ENCODE data around the gene CUL2. TPM values are rescaled to one million over a fixed set of nuclear protein-coding genes. Genes with fewer than 3 reads are reported as not detected.
"Not testable (repeated sequence)": the region's sequence is repeated elsewhere in the genome, so short reads cannot be mapped to it uniquely, and the experiment has no call there.

CUL2 gene
- total and polyA plus RNA-seq, 2 of the 4 experiments (the other 2 are of a cell fraction), result 18.9 to 36.6 TPM

DNA sequence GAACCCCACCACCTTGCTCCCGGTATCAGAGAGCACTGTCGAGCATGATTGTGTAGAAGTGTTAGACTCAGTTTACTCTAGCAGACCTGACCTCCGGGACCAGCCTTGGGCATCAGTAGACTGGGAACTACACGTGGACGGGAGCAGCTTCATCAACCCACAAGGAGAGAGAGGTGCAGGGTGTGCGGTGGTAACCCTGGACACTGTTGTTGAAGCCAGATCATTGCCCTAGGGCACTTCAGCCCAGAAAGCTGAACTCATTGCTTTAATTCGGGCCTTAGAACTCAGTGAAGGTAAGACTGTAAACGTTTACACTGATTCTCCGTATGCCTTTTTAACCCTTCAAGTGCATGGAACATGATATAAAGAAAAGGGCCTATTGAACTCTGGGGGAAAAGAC is 117.0 kb downstream of the CUL2 start:
- H3K9ac ChIP-seq (ENCODE audit: low read depth, low read length); H4K5ac ChIP-seq (ENCODE audit: low read depth, low read length); H2BK5ac ChIP-seq (ENCODE audit: low read depth, low read length, poor library complexity, severe bottlenecking); H3K27ac ChIP-seq (ENCODE audit: insufficient read depth, low read length); H3K9me3 ChIP-seq (ENCODE audit: control insufficient read depth, insufficient read depth, low read length); H4K20me1 ChIP-seq (ENCODE audit: insufficient read depth, low read length); H3K4ac ChIP-seq (ENCODE audit: low read depth, low read length); H4K91ac ChIP-seq (ENCODE audit: insufficient read depth, low read depth, low read length); H4K8ac ChIP-seq (ENCODE audit: low read depth in 2 of 2, low read length in 2 of 2); H3K14ac ChIP-seq (replicated peaks; ENCODE audit: low read depth, low read length); POLR2A ChIA-PET (ENCODE audit: unreplicated experiment); H2AK5ac ChIP-seq (ENCODE audit: low read depth, low read length); dilution Hi-C loops (cut with HindIII; ENCODE audit: low sequenced_read_pairs, unreplicated experiment); H3K18ac ChIP-seq (ENCODE audit: low read depth, low read length); intact Hi-C loops (cut with micrococcal nuclease); CTCF ChIA-PET; H2AK9ac ChIP-seq (replicated peaks; ENCODE audit: low read depth, low read length, poor library complexity); H3K36me3 ChIP-seq (ENCODE audit: control insufficient read depth, insufficient read depth, low read length); in situ Hi-C loops (cut with MboI; ENCODE audit: low sequenced_read_pairs); DNase-seq; H3K23ac ChIP-seq (ENCODE audit: low read depth, low read length); H2BK120ac ChIP-seq (ENCODE audit: low read depth, low read length); ATAC-seq (ENCODE audit: low read depth); H3K79me1 ChIP-seq (ENCODE audit: low read depth in 1 of 2, low read length in 2 of 2); H3K4me2 ChIP-seq (ENCODE audit: low read depth, low read length); H2BK20ac ChIP-seq (ENCODE audit: low read depth, low read length); H3K4me3 ChIP-seq (ENCODE audit: insufficient read depth, low read depth, low read length); BruUV-seq (replicated peaks); H2AFZ ChIP-seq (replicated peaks; ENCODE audit: low read length, poor library complexity); H2BK15ac ChIP-seq (ENCODE audit: low read depth, low read length); H3K4me1 ChIP-seq (ENCODE audit: control insufficient read depth, insufficient read depth, low read length); H3K9me1 ChIP-seq (ENCODE audit: insufficient read depth, low read length); H3K56ac ChIP-seq (ENCODE audit: extremely low read depth, insufficient read depth, low read length): not testable (repeated sequence)
- H3K27me3 ChIP-seq (ENCODE audit: control insufficient read depth, insufficient read depth, low read length), result peaks cover 17% of the 10 kb centered on the region
- WGBS, 2 experiments (ENCODE audit: extremely low coverage in 2 of 2, insufficient read length in 1 of 2), result no CpG with 5 or more reads among the region's 9 CpGs

DNA sequence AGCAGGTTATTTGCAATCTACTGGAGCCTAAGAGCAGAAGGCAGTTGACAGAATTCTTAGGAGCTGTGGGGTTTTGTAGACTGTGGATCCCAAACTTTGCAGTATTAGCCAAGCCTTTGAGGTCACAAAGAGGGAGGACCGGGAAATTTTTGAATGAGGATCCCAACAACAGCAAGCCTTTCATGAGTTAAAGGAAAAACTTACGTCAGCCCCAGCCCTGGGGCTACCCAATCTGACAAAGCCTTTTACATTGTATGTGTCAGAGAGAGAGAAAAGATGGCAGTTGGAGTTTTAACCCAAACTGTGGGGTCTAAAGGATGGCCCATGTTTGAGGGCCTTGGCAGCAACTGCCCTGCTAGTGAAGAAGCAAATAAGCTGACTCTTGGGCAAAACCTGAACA is 117.5 kb downstream of the CUL2 start:
- H2AK5ac ChIP-seq (ENCODE audit: low read depth, low read length); DNase-seq; ATAC-seq (ENCODE audit: low read depth); H3K18ac ChIP-seq (ENCODE audit: low read depth, low read length); BruUV-seq (replicated peaks); H4K20me1 ChIP-seq (ENCODE audit: insufficient read depth, low read length); H4K5ac ChIP-seq (ENCODE audit: low read depth, low read length); H2BK20ac ChIP-seq (ENCODE audit: low read depth, low read length); H3K4me3 ChIP-seq (ENCODE audit: insufficient read depth, low read depth, low read length); H2AK9ac ChIP-seq (replicated peaks; ENCODE audit: low read depth, low read length, poor library complexity); H3K4ac ChIP-seq (ENCODE audit: low read depth, low read length); dilution Hi-C loops (cut with HindIII; ENCODE audit: low sequenced_read_pairs, unreplicated experiment); H3K36me3 ChIP-seq (ENCODE audit: control insufficient read depth, insufficient read depth, low read length); H2AFZ ChIP-seq (replicated peaks; ENCODE audit: low read length, poor library complexity); CTCF ChIA-PET; H3K79me1 ChIP-seq (ENCODE audit: low read depth in 1 of 2, low read length in 2 of 2); intact Hi-C loops (cut with micrococcal nuclease); H4K91ac ChIP-seq (ENCODE audit: insufficient read depth, low read depth, low read length); H3K14ac ChIP-seq (replicated peaks; ENCODE audit: low read depth, low read length); POLR2A ChIA-PET (ENCODE audit: unreplicated experiment); in situ Hi-C loops (cut with MboI; ENCODE audit: low sequenced_read_pairs); H3K56ac ChIP-seq (ENCODE audit: extremely low read depth, insufficient read depth, low read length); H2BK120ac ChIP-seq (ENCODE audit: low read depth, low read length); H2BK15ac ChIP-seq (ENCODE audit: low read depth, low read length); H3K27ac ChIP-seq (ENCODE audit: insufficient read depth, low read length); H3K9ac ChIP-seq (ENCODE audit: low read depth, low read length); H4K8ac ChIP-seq (ENCODE audit: low read depth in 2 of 2, low read length in 2 of 2); H3K9me1 ChIP-seq (ENCODE audit: insufficient read depth, low read length); H2BK5ac ChIP-seq (ENCODE audit: low read depth, low read length, poor library complexity, severe bottlenecking); H3K4me2 ChIP-seq (ENCODE audit: low read depth, low read length); H3K9me3 ChIP-seq (ENCODE audit: control insufficient read depth, insufficient read depth, low read length); H3K4me1 ChIP-seq (ENCODE audit: control insufficient read depth, insufficient read depth, low read length); H3K23ac ChIP-seq (ENCODE audit: low read depth, low read length): not testable (repeated sequence)
- peaks cover 15% of the 10 kb centered on the region for H3K27me3 ChIP-seq (ENCODE audit: control insufficient read depth, insufficient read depth, low read length)
- whole genome bisulfite sequencing, 2 experiments (ENCODE audit: extremely low coverage in 2 of 2, insufficient read length in 1 of 2), result no CpG with 5 or more reads among the region's 2 CpGs

Data from IMR-90 (cell line).